GM20000 (cell line): ENCODE measurements around the gene USP7.

Experiments used
- DNase-seq: peaks from one replicate; pipeline ENCODE4 v3.0.0; 2012; ENCODE audit warnings: low spot score
- CTCF ChIP-seq: IDR thresholded peaks from 2 replicates; pipeline ENCODE4 v1.5.1; 2012; ENCODE audit warnings: mild to moderate bottlenecking, control low read depth; ENCODE audit errors: extremely low read depth, missing control alignments

Gene USP7

GRCh38 chr16:8963821-8964441 lies at the start of gene USP7:
Gene USP7 (minus strand): TSS chr16:8963906. CDS start chr16:8963285, 621 bp downstream.
- peak; percentile 99 for DNase-seq
- TF ChIP-seq CTCF: no peak

- no peak for DNase-seq
- TF ChIP-seq CTCF: no peak
These were observed 49.8 kb upstream of the USP7 start for GRCh38 chr16:9013508-9013864.

GRCh38 chr16:9012848-9013507 lies 49.3 kb upstream of the USP7 start:
- DNase-seq: no peak
- TF ChIP-seq CTCF: no peak

GRCh38 chr16:9012330-9012729 lies 48.6 kb upstream of the USP7 start:
- TF ChIP-seq CTCF: no peak
- DNase-seq: no peak

- DNase-seq: peak; percentile 88
- peak; percentile 71 for TF ChIP-seq CTCF
These were observed 45.0 kb upstream of the USP7 start for GRCh38 chr16:9008601-9009260.

- TF ChIP-seq CTCF: no peak
- no peak for DNase-seq
These were observed 43.6 kb upstream of the USP7 start for GRCh38 chr16:9007177-9007794.

- no peak for DNase-seq
- TF ChIP-seq CTCF: no peak
These were observed 40.5 kb upstream of the USP7 start for GRCh38 chr16:9004183-9004582.
